HPDE6-E6E7 (cell line): ENCODE results near the gene ZNF319.

ENCODE experiments used
- DNase-seq: peaks from one replicate; pipeline ENCODE4 v3.0.0; 2011; ENCODE audit warnings: missing footprints; ENCODE audit errors: extremely low spot score

The ZNF319 gene

DNA sequence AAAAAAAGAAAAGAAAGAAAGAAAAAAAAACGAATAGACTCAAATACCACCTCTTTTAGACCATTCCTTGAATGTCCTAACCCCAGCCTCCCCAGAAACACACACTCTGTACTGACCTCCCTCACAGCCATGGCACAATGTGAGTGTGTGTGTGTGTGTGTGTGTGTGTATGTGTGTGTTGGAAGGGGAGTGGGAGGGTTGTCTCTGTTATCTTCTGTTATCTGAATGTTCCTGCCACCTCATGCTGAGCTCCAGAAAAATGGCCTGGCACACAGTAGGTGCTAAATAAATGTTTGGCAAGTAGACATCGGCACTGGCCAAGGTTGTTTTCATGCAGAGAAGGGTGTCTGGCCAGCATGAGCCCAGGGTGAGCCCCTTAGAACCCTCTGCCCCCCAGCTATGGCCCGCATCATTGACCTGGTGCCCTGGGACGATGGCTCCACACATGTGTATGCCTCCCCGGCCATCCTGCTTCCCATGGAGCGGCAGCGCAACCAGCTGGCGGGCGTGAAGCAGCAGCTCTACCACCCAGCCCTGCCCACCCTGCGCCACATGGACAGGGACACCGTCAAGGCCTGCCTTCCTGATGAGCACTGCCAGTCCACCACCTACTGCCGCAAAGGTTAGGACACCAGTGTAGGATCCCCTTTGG, 22.9 kb downstream of the ZNF319 start:
- no peak for DNase-seq

DNA sequence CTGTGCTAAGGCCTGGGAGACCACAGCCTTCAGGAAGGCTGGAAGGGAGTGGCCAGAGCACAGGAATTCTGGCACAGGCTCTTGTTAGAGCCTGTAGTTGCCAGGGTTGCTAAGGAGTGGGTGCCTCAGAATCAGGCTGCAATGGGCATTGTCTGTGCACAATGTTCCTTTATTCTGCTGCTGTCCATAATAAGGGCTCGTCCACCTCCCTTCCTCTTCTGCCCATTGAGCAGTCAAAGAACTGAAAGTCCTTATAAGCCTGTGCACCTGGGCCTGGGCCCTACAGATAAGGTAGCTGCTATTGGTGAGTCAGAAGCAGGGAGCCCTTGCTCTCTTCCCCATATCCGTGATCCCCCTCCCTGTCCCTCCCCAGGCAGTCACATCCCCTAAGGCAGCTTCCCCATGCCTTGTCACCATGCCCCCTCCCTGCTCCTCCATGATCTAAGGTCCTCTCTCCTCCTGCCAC, 24.1 kb downstream of the ZNF319 start:
- no peak for DNase-seq

- no peak for DNase-seq
Observed at GRCh38 chr16:57972306-57972705, 28.2 kb downstream of the ZNF319 start.

GRCh38 chr16:57971848-57972247, 28.6 kb downstream of the ZNF319 start:
- DNase-seq, result no peak

- DNase-seq, result no peak
Observed at GRCh38 chr16:57970970-57971369, 29.5 kb downstream of the ZNF319 start, which contains the start of gene CNGB1. CNGB1 (minus strand) TSS chr16:57971128; CDS start chr16:57967286, 3,842 bp downstream.

GRCh38 chr16:57970319-57970718, 30.2 kb downstream of the ZNF319 start:
- DNase-seq, result no peak

DNA sequence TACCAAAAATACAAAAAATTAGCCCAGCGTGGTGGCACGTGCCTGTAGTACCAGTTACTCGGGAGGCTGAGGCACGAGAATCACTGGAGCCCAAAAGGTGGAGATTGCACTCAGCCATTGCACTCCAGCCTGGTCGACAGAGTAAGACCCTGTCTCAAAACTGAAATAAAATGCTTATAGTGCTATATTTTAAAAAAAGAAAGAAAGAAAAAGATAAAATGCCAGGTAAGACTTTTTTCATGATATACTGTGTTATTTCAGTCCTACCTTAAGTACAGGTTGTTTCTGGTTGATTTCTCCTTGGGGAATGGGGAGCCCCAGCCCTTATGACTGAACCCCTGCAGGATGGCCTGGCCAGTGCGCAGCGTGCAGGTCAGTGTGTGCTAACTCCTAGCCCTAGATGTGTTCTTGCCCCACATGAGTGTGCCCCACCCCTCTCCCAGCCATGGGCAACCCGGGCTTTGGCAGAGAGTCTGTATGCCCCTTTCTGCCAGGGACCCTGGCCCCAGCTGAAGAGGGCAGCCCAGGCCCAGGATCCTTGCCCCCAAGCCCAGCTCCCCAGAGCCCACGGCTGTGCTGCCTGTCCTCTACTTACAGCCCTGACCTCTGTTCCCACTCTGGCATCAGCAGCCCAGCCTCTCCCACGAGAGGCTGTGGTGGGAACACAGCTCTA, 30.9 kb downstream of the ZNF319 start:
- no peak for DNase-seq

GRCh38 chr16:57967916-57968315, 32.6 kb downstream of the ZNF319 start:
- DNase-seq, result no peak

GRCh38 chr16:57966986-57967385, 33.5 kb downstream of the ZNF319 start:
- no peak for DNase-seq

DNA sequence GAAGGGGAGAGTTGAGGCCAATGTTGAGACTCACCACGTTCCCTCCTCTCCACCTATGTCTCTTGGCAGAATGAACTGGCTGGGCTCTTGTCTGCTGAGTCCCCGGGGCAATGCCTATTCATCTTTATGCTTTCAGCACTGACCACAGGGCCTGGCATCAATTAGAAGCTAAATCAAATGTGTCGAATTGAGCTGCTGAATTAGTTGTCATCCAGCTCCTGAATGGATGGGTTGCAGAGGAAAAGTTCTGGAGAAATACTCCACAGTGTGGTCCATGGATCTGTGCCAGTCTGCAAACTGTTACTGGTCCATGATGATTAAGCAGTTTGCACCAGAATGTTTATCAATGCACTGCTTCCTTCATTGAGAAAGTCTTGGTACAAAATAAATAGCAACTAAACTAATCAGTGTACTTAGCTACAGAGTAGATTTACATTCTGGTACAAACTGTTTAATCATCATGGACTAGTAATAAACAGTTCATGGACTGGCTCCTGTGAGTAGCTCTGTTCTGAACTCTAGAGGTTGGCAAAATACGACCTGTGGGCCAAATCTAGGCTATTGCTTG, 34.2 kb downstream of the ZNF319 start:
- DNase-seq, result no peak

DNA sequence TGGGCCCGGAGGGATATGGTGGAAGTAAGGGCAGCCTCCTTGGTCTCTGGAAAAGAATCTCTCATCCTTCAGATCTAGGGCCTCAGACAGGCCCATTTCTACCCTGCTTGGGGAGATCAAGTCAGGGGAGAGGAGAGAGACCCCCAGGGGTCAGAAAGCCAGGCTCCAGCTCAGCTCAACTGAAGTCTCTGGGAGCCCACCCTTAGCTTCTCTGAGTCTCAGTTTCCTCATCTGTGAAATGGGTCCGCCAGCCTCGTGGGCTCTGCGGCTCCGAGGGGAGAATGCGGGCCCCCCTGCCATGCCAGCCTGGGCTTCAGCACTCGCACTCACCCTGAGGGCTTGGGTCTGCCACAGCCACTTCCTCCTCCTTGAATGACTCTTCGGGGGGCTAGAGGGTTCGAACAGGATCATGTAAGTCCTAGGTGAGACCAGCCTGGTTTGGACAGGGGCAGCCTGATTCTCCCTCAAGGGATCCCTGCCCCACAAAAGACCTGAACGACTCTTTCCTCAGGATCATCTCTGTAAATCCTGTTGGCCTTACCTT, 36.2 kb downstream of the ZNF319 start:
- DNase-seq, result no peak

GRCh38 chr16:57962756-57963155, 37.7 kb downstream of the ZNF319 start:
- no peak for DNase-seq

- no peak for DNase-seq
Observed at GRCh38 chr16:57962046-57962445, 38.4 kb downstream of the ZNF319 start.

GRCh38 chr16:57961538-57961937, 38.9 kb downstream of the ZNF319 start:
- DNase-seq, result no peak

DNA sequence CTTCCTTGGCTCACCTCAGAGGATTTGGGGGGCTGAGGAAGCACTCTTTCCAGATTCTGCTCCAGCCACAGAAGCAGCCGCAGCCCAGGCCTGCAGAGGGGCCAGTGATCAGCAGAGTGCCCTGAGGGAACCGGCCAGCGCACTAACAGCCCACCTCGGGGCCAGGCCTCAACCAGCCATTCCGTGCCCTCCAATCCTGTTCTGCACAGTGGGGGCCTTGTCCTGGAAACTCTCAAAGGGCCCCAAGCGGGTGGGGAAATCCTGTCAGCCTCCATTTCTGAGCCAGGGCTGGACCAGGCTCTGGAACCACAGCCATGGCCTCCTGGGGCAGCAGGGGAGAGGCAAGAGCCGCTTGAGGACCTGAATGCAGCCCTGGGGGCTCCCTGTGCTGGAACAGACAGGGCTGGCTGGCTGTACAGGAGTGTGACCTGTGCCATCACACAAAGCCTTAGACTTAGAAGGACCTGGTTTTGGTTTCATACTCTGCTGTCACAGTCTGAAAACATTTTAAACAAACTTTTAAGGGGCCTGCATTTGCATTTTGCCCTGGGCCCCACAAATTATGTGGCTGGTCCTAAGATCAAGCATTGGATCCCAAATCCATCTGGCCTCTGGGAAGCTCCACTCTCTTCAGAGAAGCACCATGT, 39.5 kb downstream of the ZNF319 start:
- no peak for DNase-seq

DNA sequence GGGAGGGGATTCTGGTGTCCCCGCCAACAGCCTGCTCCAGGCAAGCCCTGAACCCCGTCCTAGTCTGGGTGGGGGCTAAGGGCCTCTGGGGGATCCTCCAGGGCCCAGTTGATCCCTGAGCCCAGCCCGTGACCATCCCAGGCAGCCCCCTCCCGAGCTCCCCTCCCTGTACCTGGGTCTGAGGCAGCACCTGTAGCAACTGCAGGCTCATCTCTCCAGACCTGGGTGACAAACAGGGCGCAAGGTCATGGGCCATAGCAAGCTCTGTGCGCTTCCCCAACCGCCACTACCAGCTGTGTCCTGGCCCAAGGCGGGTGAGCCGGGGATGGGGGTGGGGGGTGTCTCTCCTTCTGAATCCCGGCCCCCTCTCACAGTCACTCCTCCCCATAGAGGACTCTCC, 40.2 kb downstream of the ZNF319 start:
- DNase-seq, result no peak

- no peak for DNase-seq
Observed at GRCh38 chr16:57959804-57960203, 40.7 kb downstream of the ZNF319 start.

GRCh38 chr16:57959121-57959520, 41.4 kb downstream of the ZNF319 start:
- DNase-seq, result no peak

DNA sequence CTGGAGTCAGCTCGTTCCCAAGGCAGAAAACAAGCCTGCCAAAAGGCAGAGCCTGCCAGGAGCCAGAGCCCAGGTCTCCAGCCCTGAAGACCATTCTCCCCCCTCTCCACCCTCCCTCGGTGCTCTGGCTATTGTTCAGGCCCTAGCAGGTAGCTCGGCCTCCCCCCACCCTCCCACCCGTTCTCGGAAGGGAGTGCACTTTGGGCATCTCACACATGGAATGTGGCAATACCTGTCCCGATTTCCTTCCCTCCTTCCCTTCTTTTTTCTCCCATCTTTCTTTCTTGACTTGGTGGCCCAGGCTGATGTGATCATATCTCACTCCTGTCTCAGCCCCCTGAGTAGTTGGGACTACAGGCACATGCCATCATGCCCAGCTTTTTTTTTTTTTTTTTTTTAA, 41.9 kb downstream of the ZNF319 start:
- DNase-seq, result no peak

GRCh38 chr16:57957673-57958392, 42.6 kb downstream of the ZNF319 start:
- no peak for DNase-seq

GRCh38 chr16:57956924-57957672, 43.4 kb downstream of the ZNF319 start:
- DNase-seq, result no peak
